Transverse colon (tissue), 4 donors: ENCODE measurements around the gene DNER. TPM values are rescaled to one million over a fixed set of nuclear protein-coding genes. Genes with fewer than 3 reads are reported as not detected.

ENCODE experiments used
- DNase-seq: peaks from one replicate; pipeline ENCODE4 v3.0.0-alpha.2; 2019
- H3K27ac ChIP-seq, 4 donors: fragments of 200-600 bp; sonication (generic); 2 replicates each; pipeline ENCODE4 v1.5.1; 2016 to 2018; ENCODE audit warnings: inconsistent platforms in 4 of 4
- H3K27me3 ChIP-seq: fragments of 200-600 bp; sonication (generic); 2 replicates; pipeline ENCODE4 v1.5.1; 2017; ENCODE audit warnings: inconsistent platforms
- H3K36me3 ChIP-seq, 4 donors: fragments of 200-600 bp; sonication (generic); 2 replicates each; pipeline ENCODE4 v1.5.1; 2017 to 2019; ENCODE audit warnings: inconsistent platforms in 4 of 4
- H3K4me1 ChIP-seq, 4 donors: fragments of 200-600 bp; sonication (generic); 2 replicates each; pipeline ENCODE4 v1.5.1; 2017 to 2020; ENCODE audit warnings: inconsistent platforms in 4 of 4
- H3K4me3 ChIP-seq, 4 donors: fragments of 200-600 bp; sonication (generic); 1 replicate in 1 of 4; 2 replicates in 3 of 4; pipeline versions ENCODE4 v1.5.1 to v1.6.1; 2017 to 2019; ENCODE audit warnings: inconsistent platforms in 4 of 4
- H3K9me3 ChIP-seq, 2 donors: fragments of 200-600 bp; sonication (generic); 2 replicates each; pipeline ENCODE4 v1.5.1; 2017 to 2019; ENCODE audit warnings: inconsistent platforms in 2 of 2
- CTCF ChIP-seq, 5 experiments: fragments of 200-600 bp in 3 of 5; fragments of 450-650 bp in 2 of 5; sonication (generic) in 3 of 5; IDR thresholded peaks; 1 replicate in 2 of 5; 2 replicates in 3 of 5; pipeline ENCODE4 v1.5.1; 2016 to 2017; ENCODE audit warnings: antibody characterized with exemption in 5 of 5, inconsistent platforms in 3 of 5, mild to moderate bottlenecking in 2 of 5, moderate library complexity in 1 of 5
- EP300 ChIP-seq: sonication (generic); formaldehyde crosslinking; IDR thresholded peaks from one replicate; pipeline ENCODE4 v1.6.1; 2017; ENCODE audit warnings: antibody characterized with exemption, low read depth
- POLR2A ChIP-seq: fragments of 450-650 bp; IDR thresholded peaks from one replicate; pipeline ENCODE4 v1.6.1; 2016; ENCODE audit warnings: antibody characterized with exemption, mild to moderate bottlenecking, moderate library complexity
- POLR2AphosphoS5 ChIP-seq, 3 donors: sonication (generic); formaldehyde crosslinking; IDR thresholded peaks; one replicate each; pipeline ENCODE4 v1.6.1; 2016; ENCODE audit warnings: antibody characterized with exemption in 3 of 3
- WGBS, 2 donors: methylation state at CpG; one replicate each; pipeline ENCODE4 v1.1.5; 2018; ENCODE audit warnings: low coverage in 1 of 2; 5-methylcytosine and 5-hydroxymethylcytosine counted together
- in situ Hi-C, 4 donors: fragments of 200-750 bp; cut with MboI; loops; one replicate each; pipeline versions ENCODE4 v1.15.0 to v1.15.1; 2017; ENCODE audit warnings: low sequenced_read_pairs in 3 of 4, low pct_ligation_motif_present in 1 of 4, low pct_unique_long_range_greater_than_20kb in 1 of 4
- intact Hi-C: fragments of 100-400 bp; cut with DNase I; formaldehyde crosslinking; loops from one replicate; pipeline ENCODE4 v1.15.1; 2023; ENCODE audit warnings: low total_unique reads
- total RNA-seq, 4 donors: library from RNA; depleted of rRNA; stranded (reverse); fragments of >200 nt; gene quantifications; one replicate each; pipeline ENCODE4 v1.1.0, GENCODE V29; 2016

The DNER gene
- total RNA-seq, 4 donors from 2014 or later, result 1.9 to 4.9 (median 2.5) TPM

GRCh38 chr2:229348128-229348527 is 366.2 kb downstream of the DNER start:
- Histone ChIP-seq H3K9me3 (no peaks in the 10 kb centered on the region), H3K4me1 (no peaks in the 10 kb centered on the region), H3K4me3 (no peak overlapping the region), H3K36me3 (no peaks in the 10 kb centered on the region), H3K27me3 (no peaks in the 10 kb centered on the region), H3K27ac (no peak overlapping the region)
- intact Hi-C loops (no loop called here), in situ Hi-C loops (no loop called here)
- TF ChIP-seq POLR2AphosphoS5 (IDR thresholded peaks at IDR 0.05), result no peak
- no peak for TF ChIP-seq CTCF (IDR thresholded peaks at IDR 0.05)
- no peak for TF ChIP-seq EP300
- no peak for TF ChIP-seq POLR2A
- 83 to 84% methylated on average over 3 of the region's 3 CpGs for WGBS, 2 donors
- DNase-seq, result no peak

- H3K27ac ChIP-seq, result no peak overlapping the region
- H3K36me3 ChIP-seq, result no peaks in the 10 kb centered on the region
- H3K9me3 ChIP-seq, result no peaks in the 10 kb centered on the region
- intact Hi-C loops, result no loop called here
- H3K4me1 ChIP-seq, result no peaks in the 10 kb centered on the region
- in situ Hi-C loops, result no loop called here
- no peaks in the 10 kb centered on the region for H3K27me3 ChIP-seq
- DNase-seq, result no peak
- TF ChIP-seq EP300 (no peak), POLR2A (no peak), CTCF (IDR thresholded peaks at IDR 0.05) (no peak), POLR2AphosphoS5 (IDR thresholded peaks at IDR 0.05) (no peak)
- H3K4me3 ChIP-seq, result no peak overlapping the region
- 56 to 61% methylated on average over 4 of the region's 4 CpGs for WGBS, 2 donors
Observed at GRCh38 chr2:229346816-229347540, 367.4 kb downstream of the DNER start.

- no peak overlapping the region for H3K27ac ChIP-seq
- no peak for TF ChIP-seq EP300
- no peak for TF ChIP-seq POLR2AphosphoS5 (IDR thresholded peaks at IDR 0.05)
- TF ChIP-seq POLR2A, result no peak
- no peak for TF ChIP-seq CTCF (IDR thresholded peaks at IDR 0.05)
- no peaks in the 10 kb centered on the region for H3K36me3 ChIP-seq
- intact Hi-C loops, result no loop called here
- no peak overlapping the region for H3K4me3 ChIP-seq
- no peaks in the 10 kb centered on the region for H3K4me1 ChIP-seq
- 78 to 93% methylated on average over 3 to 4 of the region's 4 CpGs for WGBS, 2 donors
- no peaks in the 10 kb centered on the region for H3K9me3 ChIP-seq
- no peaks in the 10 kb centered on the region for H3K27me3 ChIP-seq
- in situ Hi-C loops, result no loop called here
- no peak for DNase-seq
Observed at GRCh38 chr2:229344955-229345354, 369.4 kb downstream of the DNER start.

- 86 to 94% methylated on average over 3 to 6 of the region's 6 CpGs for WGBS, 2 donors
- intact Hi-C loops (no loop called here), in situ Hi-C loops (no loop called here)
- no peaks in the 10 kb centered on the region for H3K36me3 ChIP-seq
- H3K4me1 ChIP-seq, result no peaks in the 10 kb centered on the region
- TF ChIP-seq POLR2A (no peak), CTCF (IDR thresholded peaks at IDR 0.05) (no peak), EP300 (no peak), POLR2AphosphoS5 (IDR thresholded peaks at IDR 0.05) (no peak)
- H3K9me3 ChIP-seq, result no peaks in the 10 kb centered on the region
- H3K4me3 ChIP-seq, result no peak overlapping the region
- H3K27ac ChIP-seq, result no peak overlapping the region
- H3K27me3 ChIP-seq, result no peaks in the 10 kb centered on the region
- DNase-seq, result no peak
Observed at GRCh38 chr2:229344151-229344551, 370.2 kb downstream of the DNER start.
